A549 (cell line): ENCODE data around the gene DRC3.

Experiments used
- BCL3 ChIP-seq: fragments of >200 bp; sonication (Bioruptor Twin); formaldehyde crosslinking; IDR thresholded peaks from 3 replicates; pipeline ENCODE4 v1.6.1; 2016
- BHLHE40 ChIP-seq: IDR thresholded peaks from 2 replicates; pipeline ENCODE4 v1.6.1; 2012; ENCODE audit warnings: low read depth, low read length, inconsistent platforms
- CTCF ChIP-seq: fragments of >200 bp; sonication (Bioruptor Twin); formaldehyde crosslinking; IDR thresholded peaks from 3 replicates; pipeline ENCODE4 v1.5.1; 2016
- E2F6 ChIP-seq: IDR thresholded peaks from 2 replicates; pipeline ENCODE4 v1.6.1; 2012; ENCODE audit warnings: low read depth, borderline replicate concordance
- EHMT2 ChIP-seq: fragments of 200-600 bp; sonication (generic); IDR thresholded peaks from 2 replicates; pipeline ENCODE4 v1.6.1; 2016; ENCODE audit warnings: antibody characterized with exemption, low read depth, mild to moderate bottlenecking, moderate library complexity
- MAX ChIP-seq: IDR thresholded peaks from 2 replicates; pipeline ENCODE4 v1.6.1; 2012
- NR3C1 ChIP-seq: fragments of >200 bp; sonication (Bioruptor Twin); formaldehyde crosslinking; IDR thresholded peaks from 3 replicates; pipeline ENCODE4 v1.6.1; 2017
- POLR2A ChIP-seq: IDR thresholded peaks from 2 replicates; pipeline ENCODE4 v1.6.1; 2012; ENCODE audit warnings: mild to moderate bottlenecking, low read length
- RAD21 ChIP-seq, 2 experiments: fragments of >200 bp in 1 of 2; sonication (Bioruptor Twin) in 1 of 2; formaldehyde crosslinking in 1 of 2; IDR thresholded peaks in 1 of 2; conservative IDR thresholded peaks in 1 of 2; 2 replicates in 1 of 2; 3 replicates in 1 of 2; pipeline ENCODE4 v1.6.1; 2012 to 2018; ENCODE audit warnings: inconsistent platforms in 1 of 2
- ZNF302 ChIP-seq: fragments of 250-450 bp; sonication (Bioruptor Pico); IDR thresholded peaks from 2 replicates; pipeline ENCODE4 v1.9.0; 2021; ENCODE audit warnings: inconsistent platforms, mild to moderate bottlenecking, moderate library complexity
- ZSCAN20 ChIP-seq: fragments of 250-450 bp; sonication (Bioruptor Pico); IDR thresholded peaks from 2 replicates; pipeline ENCODE4 v1.8.0; 2022; ENCODE audit warnings: mild to moderate bottlenecking, moderate library complexity

GRCh38 chr17:18064053-18064452 is 91.4 kb downstream of the DRC3 start:
- TF ChIP-seq RAD21 (conservative IDR thresholded peaks at IDR 0.05 in 1 of 2, IDR thresholded peaks at IDR 0.05 in 1 of 2) (no peak), CTCF (no peak), NR3C1 (no peak), POLR2A (no peak), BCL3 (no peak), ZSCAN20 (no peak), MAX (no peak), E2F6 (no peak), BHLHE40 (no peak), EHMT2 (no peak), ZNF302 (CRISPR knock-in tag) (no peak)
